Prostate gland (tissue), 2 donors: Measurements from ENCODE around the gene SMC5. TPM values are rescaled to one million over a fixed set of nuclear protein-coding genes. Genes with fewer than 3 reads are reported as not detected.

Experiments used
- DNase-seq: peaks from one replicate; pipeline ENCODE4 v3.0.0-alpha.2; 2019; ENCODE audit warnings: low spot score
- H3K27ac ChIP-seq, 2 donors: fragments of 200-600 bp; sonication (generic); 2 replicates each; pipeline ENCODE4 v1.5.1; 2017 to 2019
- H3K27me3 ChIP-seq: fragments of 200-600 bp; sonication (generic); replicated peaks from 2 replicates; pipeline ENCODE4 v1.5.1; 2019; ENCODE audit not compliant: insufficient read depth
- H3K36me3 ChIP-seq, 2 donors: fragments of 200-600 bp; sonication (generic); 1 replicate in 1 of 2; 2 replicates in 1 of 2; pipeline versions ENCODE4 v1.5.1 to v1.8.1; 2017 to 2019
- H3K4me1 ChIP-seq: fragments of 200-600 bp; sonication (generic); replicated peaks from 2 replicates; pipeline ENCODE4 v1.5.1; 2019
- H3K4me3 ChIP-seq, 2 donors: fragments of 200-600 bp; sonication (generic); 2 replicates each; pipeline ENCODE4 v1.5.1; 2017 to 2019
- H3K9me3 ChIP-seq: fragments of 200-600 bp; sonication (generic); 2 replicates; pipeline ENCODE4 v1.5.1; 2017
- CTCF ChIP-seq, 4 experiments: fragments of 200-600 bp in 2 of 4; fragments of 450-650 bp in 2 of 4; sonication (generic) in 2 of 4; IDR thresholded peaks; 1 replicate in 3 of 4; 2 replicates in 1 of 4; pipeline ENCODE4 v1.5.1; 2016 to 2019; ENCODE audit warnings: antibody characterized with exemption in 4 of 4, mild to moderate bottlenecking in 2 of 4, moderate library complexity in 2 of 4
- POLR2A ChIP-seq: fragments of 450-650 bp; IDR thresholded peaks from one replicate; pipeline ENCODE4 v1.6.1; 2016; ENCODE audit warnings: antibody characterized with exemption, mild to moderate bottlenecking
- POLR2AphosphoS5 ChIP-seq: sonication (generic); formaldehyde crosslinking; IDR thresholded peaks from one replicate; pipeline ENCODE4 v1.6.1; 2017; ENCODE audit warnings: antibody characterized with exemption
- WGBS: methylation state at CpG from one replicate; pipeline ENCODE4 v1.1.5; 2018; 5-methylcytosine and 5-hydroxymethylcytosine counted together
- intact Hi-C: fragments of 100-400 bp; cut with DNase I; formaldehyde crosslinking; loops from one replicate; pipeline ENCODE4 v1.14.2; 2022
- total RNA-seq, 2 donors: library from RNA; depleted of rRNA; stranded (reverse); fragments of >200 nt; gene quantifications; one replicate each; pipeline ENCODE4 v1.1.0, GENCODE V29; 2016

Gene SMC5
- total RNA-seq, 2 donors from 2014 or later, result 28.7 to 29.7 TPM

GRCh38 chr9:70363760-70364159 lies 105.0 kb downstream of the SMC5 start:
- intact Hi-C loops, result no loop called here
- Histone ChIP-seq H3K9me3 (no peaks in the 10 kb centered on the region), H3K36me3 (no peaks in the 10 kb centered on the region), H3K4me1 (no peaks in the 10 kb centered on the region), H3K27me3 (no peaks in the 10 kb centered on the region), H3K4me3 (no peak overlapping the region), H3K27ac (no peak overlapping the region)
- WGBS, result 96% methylated on average over 7 of the region's 7 CpGs
- no peak for DNase-seq
- TF ChIP-seq CTCF (IDR thresholded peaks at IDR 0.05), result no peak
- TF ChIP-seq POLR2AphosphoS5, result no peak
- no peak for TF ChIP-seq POLR2A

- no peaks in the 10 kb centered on the region for H3K27me3 ChIP-seq
- no peaks in the 10 kb centered on the region for H3K9me3 ChIP-seq
- H3K4me3 ChIP-seq, result no peak overlapping the region
- H3K27ac ChIP-seq, result no peak overlapping the region
- H3K36me3 ChIP-seq, result no peaks in the 10 kb centered on the region
- WGBS, result 76% methylated on average over 6 of the region's 6 CpGs
- intact Hi-C loops, result no loop called here
- TF ChIP-seq POLR2AphosphoS5, result no peak
- no peak for TF ChIP-seq POLR2A
- TF ChIP-seq CTCF (IDR thresholded peaks at IDR 0.05), result no peak
- DNase-seq, result no peak
- H3K4me1 ChIP-seq, result no peaks in the 10 kb centered on the region
These were observed 108.6 kb downstream of the SMC5 start for GRCh38 chr9:70367305-70367930.

- intact Hi-C loops, result no loop called here
- DNase-seq, result no peak
- WGBS, result 66% methylated on average over 17 of the region's 17 CpGs
These were observed 116.3 kb downstream of the SMC5 start for GRCh38 chr9:70374962-70375618.

GRCh38 chr9:70382046-70382708 lies 123.4 kb downstream of the SMC5 start:
- TF ChIP-seq POLR2A, result no peak
- TF ChIP-seq CTCF (IDR thresholded peaks at IDR 0.05), result no peak
- no peak for TF ChIP-seq POLR2AphosphoS5
- DNase-seq, result no peak
- Histone ChIP-seq H3K27me3 (no peaks in the 10 kb centered on the region), H3K4me3 (no peak overlapping the region), H3K9me3 (no peaks in the 10 kb centered on the region), H3K36me3 (no peaks in the 10 kb centered on the region), H3K4me1 (no peaks in the 10 kb centered on the region), H3K27ac (no peak overlapping the region)
- intact Hi-C loops, result no loop called here
- 91% methylated on average over 6 of the region's 6 CpGs for WGBS

More at GRCh38 chr9:70374962-70375618, 116.3 kb downstream of the SMC5 start:
- Histone ChIP-seq H3K27ac (no peak overlapping the region), H3K27me3 (no peaks in the 10 kb centered on the region), H3K4me3 (no peak overlapping the region), H3K4me1 (no peaks in the 10 kb centered on the region), H3K9me3 (no peaks in the 10 kb centered on the region), H3K36me3 (no peaks in the 10 kb centered on the region)
- TF ChIP-seq POLR2AphosphoS5, result no peak
- TF ChIP-seq POLR2A, result no peak
- no peak for TF ChIP-seq CTCF (IDR thresholded peaks at IDR 0.05)
